ENCODE results near the gene ADGRB2. TPM values are rescaled to one million over a fixed set of nuclear protein-coding genes. Genes with fewer than 3 reads are reported as not detected.

Gene ADGRB2
- total RNA-seq, 1 donor from 2014 or later, result 0.69 TPM

DNA sequence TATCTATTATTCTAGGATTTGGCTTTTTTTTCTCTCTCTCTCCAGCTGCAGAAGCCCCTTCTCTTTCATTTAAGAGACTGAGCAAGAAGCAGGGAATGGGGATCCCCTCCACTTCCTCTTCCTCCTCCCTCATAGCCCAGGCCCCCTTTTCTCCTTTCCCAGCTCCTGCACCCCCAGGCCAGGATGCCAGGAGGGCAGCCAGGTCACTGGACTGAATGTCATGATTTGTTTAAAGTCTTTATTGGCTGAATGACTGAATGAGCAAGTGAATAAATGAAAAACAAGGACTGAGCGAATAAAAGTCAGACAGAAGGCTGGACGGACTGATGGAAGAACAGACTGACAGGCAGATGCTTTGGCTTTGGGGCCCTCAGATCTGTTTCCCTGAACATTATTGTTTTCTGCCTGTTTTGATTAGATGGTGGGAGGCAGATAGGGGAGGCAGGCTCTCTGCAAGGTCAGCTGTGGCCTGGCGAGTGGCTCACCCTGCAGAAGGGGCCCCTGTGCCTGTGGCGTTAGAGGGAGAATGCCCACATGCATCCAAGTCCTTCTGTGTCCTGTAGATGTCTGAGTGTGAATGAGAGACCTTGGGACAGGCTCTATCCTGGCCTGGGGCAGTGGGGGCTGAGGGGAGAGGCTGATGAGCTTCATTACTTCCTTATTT, 20.3 kb upstream of the ADGRB2 start:
- no peak overlapping the region for H3K4me3 ChIP-seq
- H3K9me3 ChIP-seq, result no peaks in the 10 kb centered on the region
- H3K36me3 ChIP-seq, result no peaks in the 10 kb centered on the region
- peaks cover 2% of the 10 kb centered on the region for H3K4me1 ChIP-seq
- ATAC-seq, result no peak
- no peak for TF ChIP-seq CTCF (IDR thresholded peaks at IDR 0.05)
- intact Hi-C loops (cut with DNase I), result loop anchor here (5.0 kb wide), 1 partner anchor 117 kb away; no protein-coding TSS in a partner anchor
- no peaks in the 10 kb centered on the region for H3K27me3 ChIP-seq
- no peak overlapping the region for H3K27ac ChIP-seq
- peak; percentile 34 for DNase-seq

DNA sequence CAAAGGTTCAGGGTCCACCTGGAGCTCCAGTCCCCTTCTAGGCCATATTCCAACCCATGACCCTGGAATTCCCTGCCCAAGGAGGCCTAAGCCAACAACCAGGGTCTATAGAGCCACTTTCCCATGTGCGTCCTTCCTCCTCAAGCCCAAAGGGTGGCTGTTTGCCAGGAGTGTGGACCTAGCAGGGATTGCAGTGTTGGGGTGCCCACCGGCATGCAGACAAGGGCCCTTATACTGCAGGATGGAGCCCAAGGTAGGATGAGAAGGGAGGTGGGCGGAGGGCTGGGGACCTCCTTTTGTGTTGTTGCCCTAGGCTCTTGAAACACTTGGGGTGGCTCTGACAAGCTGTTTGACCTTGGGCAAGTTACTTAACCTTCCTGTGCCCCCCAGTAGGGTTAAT, 19.7 kb upstream of the ADGRB2 start:
- peaks cover 1% of the 10 kb centered on the region for H3K27me3 ChIP-seq
- ATAC-seq (no peak), DNase-seq (peak; percentile 33)
- H3K4me3 ChIP-seq, result no peak overlapping the region
- H3K36me3 ChIP-seq, result no peaks in the 10 kb centered on the region
- H3K9me3 ChIP-seq, result no peaks in the 10 kb centered on the region
- no peaks in the 10 kb centered on the region for H3K4me1 ChIP-seq
- no peak for TF ChIP-seq CTCF (IDR thresholded peaks at IDR 0.05)
- intact Hi-C loops (cut with DNase I), result no loop called here
- H3K27ac ChIP-seq, result no peak overlapping the region

DNA sequence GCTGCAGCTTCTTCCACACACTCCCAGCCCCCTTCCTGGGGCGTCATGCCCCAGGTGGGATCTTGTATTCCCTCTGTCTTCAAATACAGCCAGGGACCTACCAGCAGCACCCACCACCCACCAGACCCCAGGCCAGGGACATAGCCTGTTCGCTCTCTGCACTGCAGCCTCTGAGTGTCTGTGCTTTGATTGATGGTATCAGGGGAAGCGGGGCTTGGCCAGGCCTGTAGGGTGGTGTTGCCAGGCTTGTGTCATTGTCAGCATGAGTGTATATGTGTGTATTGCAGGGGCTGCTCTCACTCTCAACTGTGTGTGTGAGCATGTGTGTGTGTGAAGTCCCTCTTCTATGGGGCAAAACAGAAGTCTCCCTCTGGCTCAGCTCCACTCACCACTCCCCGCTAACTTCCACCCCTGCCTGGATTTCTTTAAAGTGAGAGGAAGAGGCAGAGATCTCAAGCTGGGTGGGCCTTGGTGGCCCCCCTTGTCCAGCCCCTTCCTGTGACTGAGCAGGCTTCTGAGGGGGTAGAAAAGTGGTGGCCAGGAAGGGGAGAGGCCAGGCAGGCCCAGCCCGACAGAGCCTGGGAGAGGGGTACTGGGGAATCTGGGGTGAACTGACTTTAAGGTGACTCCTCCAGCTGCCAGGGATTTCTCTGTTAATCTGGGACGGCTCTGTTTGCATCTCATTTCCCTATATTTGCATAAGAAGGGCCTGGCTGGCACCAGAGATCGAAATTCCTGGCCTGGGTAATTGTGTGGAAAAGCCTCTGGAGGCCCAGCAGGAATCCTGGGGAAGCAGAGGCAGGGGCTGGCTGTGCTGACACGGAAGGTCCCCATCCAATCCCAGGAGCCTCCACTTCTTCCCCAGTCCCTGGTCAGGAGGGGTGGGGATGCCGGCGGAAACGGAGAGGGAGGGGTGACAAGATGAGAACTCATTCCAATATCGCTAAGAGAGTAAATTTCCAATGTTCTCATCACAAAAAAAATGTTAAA, 18.6 kb upstream of the ADGRB2 start:
- Histone ChIP-seq H3K27ac (no peak overlapping the region), H3K4me3 (no peak overlapping the region), H3K36me3 (no peaks in the 10 kb centered on the region), H3K9me3 (no peaks in the 10 kb centered on the region), H3K4me1 (no peaks in the 10 kb centered on the region), H3K27me3 (peaks cover 9% of the 10 kb centered on the region)
- DNase-seq (peak; percentile 38), ATAC-seq (no peak)
- TF ChIP-seq CTCF (IDR thresholded peaks at IDR 0.05), result no peak
- intact Hi-C loops (cut with DNase I), result no loop called here

- H3K4me1 ChIP-seq, result no peaks in the 10 kb centered on the region
- intact Hi-C loops (cut with DNase I), result no loop called here
- ATAC-seq, result peak; percentile 24
- no peak for TF ChIP-seq CTCF (IDR thresholded peaks at IDR 0.05)
- no peaks in the 10 kb centered on the region for H3K36me3 ChIP-seq
- H3K27me3 ChIP-seq, result peaks cover 9% of the 10 kb centered on the region
- DNase-seq, result no peak
- H3K4me3 ChIP-seq, result no peak overlapping the region
- no peak overlapping the region for H3K27ac ChIP-seq
- H3K9me3 ChIP-seq, result no peaks in the 10 kb centered on the region
Measured at GRCh38 chr1:31781756-31782371, 17.7 kb upstream of the ADGRB2 start.

DNA sequence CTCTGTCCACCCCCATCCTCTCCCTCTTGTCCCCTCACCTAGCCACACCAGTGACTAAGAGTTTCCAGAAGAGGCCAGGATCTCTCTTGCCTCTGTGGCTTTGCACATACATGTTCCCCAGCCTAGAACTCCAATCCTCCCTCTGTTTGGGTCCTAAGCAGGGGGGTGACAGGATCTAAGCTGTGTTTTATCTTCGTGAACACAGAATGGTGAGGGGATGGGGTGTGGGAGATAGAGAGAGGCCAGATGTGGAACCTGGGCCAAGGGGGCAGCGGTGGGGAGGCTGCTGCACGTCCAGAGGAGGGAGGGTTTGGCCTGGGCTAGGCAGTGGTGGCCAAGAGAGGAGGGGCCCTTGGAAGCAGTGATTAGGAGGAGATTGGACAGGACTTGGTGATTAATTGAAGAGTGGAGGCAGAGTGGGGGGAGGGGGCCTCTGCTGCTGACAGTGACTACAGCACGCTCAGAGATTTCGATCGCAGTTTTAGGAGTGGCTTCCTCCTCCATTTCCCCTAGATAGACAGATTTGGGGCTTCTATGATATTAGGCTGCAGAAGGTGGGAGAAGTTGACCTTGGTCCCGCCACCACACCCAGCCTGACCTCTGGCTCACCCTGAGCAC, 17.1 kb upstream of the ADGRB2 start:
- H3K9me3 ChIP-seq, result no peaks in the 10 kb centered on the region
- intact Hi-C loops (cut with DNase I), result no loop called here
- peak; percentile 28 for ATAC-seq

More for the DNA sequence above, 17.1 kb upstream of the ADGRB2 start:
- TF ChIP-seq CTCF (IDR thresholded peaks at IDR 0.05), result no peak
- Histone ChIP-seq H3K27ac (no peak overlapping the region), H3K36me3 (no peaks in the 10 kb centered on the region), H3K27me3 (peaks cover 9% of the 10 kb centered on the region), H3K4me1 (no peaks in the 10 kb centered on the region), H3K4me3 (no peak overlapping the region)
- no peak for DNase-seq

Data from upper lobe of right lung (tissue), 1 donor.